GM18858 (cell line): ENCODE measurements around the gene PRKAG2.
A peak's percentile ranks its signal among the peaks of the same experiment; 100 is the strongest.

Experiments used
- ATAC-seq: cut with Tn5 transposase; IDR thresholded peaks from one replicate; pipeline ENCODE4 v1.9.1; 2021; ENCODE audit not compliant: unreplicated experiment

PRKAG2 gene

DNA sequence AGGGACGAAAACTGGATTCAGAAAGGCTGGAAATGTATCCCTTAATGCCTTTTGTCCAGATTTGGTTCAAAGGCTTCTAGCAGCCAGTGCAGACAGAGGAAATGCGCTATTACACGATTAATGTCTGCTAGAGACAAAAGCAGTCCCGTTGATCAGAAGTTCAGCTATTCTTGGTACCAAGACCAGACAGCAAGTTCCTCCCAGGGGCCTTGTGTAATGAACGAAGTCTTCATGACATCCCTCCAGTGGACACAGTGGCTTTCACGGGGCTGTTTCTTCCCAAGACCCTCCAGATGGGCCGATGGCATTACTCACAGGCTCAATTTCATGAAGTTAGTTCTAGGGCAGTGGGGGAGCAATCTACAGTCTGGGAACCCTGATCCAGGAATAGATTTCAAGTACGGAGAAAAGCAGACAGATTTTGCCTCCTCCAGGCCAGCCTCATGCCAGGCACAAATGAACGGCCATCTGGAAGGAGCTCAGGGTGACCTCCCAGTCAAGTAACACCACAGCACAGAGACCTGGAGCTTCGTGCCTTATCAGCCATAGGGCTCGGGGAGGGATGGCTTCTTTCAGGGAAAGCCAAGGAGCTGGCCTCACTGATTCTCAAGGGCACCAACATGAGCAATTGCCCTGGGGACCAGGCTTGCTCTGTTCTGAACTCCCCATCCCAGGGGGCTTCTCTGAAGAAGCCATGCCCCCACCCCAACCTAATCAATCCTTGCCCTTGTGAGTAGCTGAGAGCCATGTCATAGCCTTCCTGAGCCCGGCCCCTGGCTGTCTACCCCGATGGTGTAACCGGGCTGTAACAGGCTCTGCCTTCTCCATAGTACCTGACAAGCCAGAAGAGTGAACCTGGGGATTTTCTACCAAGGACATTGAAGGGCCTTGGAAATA, 101.1 kb downstream of the PRKAG2 start:
- no peak for ATAC-seq

DNA sequence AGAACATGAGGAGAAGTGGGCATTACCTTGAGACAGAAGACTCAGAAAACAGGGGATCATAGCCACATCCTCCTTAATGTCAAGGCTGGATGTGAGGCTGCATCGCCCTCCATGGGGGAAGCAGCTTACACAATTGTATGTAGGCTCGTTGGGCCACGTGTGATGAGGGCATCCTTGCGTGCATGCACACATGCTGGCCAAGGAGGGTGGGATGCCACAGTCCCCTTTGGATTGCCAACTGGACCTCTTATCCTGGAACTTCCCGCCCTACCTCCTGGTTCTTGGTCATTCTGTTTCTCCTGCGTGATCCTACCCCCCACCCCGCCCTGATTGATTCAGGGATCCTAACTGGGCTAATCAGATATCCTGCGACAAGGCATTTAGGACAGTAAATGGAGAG, 102.0 kb downstream of the PRKAG2 start:
- no peak for ATAC-seq

DNA sequence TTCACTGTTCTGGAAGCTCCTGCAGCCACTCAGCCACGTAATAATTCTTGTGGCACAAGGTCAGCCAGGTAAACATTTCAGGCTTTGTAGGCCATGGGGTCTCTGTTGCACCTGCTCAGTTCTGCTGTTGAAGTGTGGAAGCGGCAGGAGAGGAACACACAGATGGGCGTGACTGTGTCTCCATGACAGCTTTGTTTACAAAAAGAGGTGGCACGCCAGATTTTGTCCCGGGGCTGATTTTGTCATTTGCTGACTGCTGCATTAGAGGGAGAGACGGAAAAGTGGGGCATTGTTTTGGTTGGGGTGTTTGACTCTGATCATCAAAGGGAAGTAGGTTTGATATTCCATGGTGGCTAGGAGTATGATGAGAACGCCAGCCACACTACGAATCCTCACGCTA, 103.1 kb downstream of the PRKAG2 start:
- no peak for ATAC-seq

DNA sequence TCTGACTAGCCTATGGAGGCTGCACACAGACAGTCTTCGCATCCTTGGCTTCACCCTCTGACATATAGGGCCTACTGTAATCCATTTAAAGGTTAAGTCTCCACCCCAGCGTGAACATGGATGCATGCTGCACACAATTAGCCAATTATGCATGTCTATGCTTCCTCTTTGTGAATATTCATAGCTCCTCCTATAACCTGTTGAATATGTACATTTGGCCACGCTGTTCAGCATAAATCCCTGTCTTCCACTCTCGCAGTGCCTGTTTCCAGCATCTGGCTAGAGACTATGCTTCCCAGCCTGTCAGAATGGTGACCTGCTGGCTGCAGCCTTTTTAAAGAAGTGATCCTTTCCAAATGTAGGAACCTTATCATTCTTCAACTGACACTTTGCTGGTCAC, 106.7 kb downstream of the PRKAG2 start:
- no peak for ATAC-seq

DNA sequence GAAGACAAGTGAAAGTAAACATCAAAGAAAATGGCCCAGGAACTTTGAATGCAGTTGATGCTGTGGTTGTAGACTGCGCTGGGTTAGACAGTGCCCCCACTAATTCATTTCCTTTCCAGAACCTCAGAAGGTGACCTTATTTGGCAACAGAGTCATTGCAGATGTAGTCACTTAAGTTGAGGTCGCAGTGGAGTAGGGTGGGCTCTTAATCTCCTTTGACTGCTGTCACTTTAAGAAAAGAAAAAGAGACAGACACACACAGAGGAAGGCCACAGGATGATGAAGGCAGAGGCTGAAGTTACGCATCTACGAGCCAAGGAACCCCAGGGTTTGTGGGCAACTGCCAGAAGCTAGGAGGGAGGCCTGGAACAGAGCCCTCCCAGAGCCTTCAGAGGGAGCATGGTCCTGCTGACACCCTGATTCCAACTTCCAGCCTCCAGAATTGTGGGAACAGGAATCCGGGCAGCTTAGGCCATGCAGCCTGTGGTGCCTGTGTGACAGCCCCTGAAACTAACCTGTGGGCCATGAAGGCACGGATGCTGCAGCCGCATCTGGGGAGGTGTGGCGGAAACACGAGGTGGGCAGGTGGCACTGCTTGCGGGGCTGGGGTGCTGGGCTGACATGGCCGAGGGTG, 107.6 kb downstream of the PRKAG2 start:
- peak; percentile 76 for ATAC-seq

DNA sequence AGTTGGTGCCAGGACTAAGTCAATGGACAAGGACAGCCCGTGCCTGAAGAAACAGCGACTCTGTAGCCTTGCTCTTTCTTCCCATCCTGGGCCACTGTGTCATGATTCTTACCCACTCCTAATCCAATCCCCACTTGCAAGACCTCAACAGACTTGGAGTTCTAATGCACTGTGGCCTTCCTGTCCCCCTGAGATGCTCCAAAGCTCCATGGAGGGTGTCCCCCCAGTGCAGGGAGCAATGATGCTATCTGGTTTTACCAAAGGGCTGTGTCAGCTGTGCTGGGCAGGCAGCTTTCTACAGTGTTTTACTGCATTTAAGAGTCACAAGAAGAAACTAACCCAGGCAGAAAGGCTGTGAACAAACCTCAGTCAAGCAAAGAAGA, 108.1 kb downstream of the PRKAG2 start:
- ATAC-seq: no peak

DNA sequence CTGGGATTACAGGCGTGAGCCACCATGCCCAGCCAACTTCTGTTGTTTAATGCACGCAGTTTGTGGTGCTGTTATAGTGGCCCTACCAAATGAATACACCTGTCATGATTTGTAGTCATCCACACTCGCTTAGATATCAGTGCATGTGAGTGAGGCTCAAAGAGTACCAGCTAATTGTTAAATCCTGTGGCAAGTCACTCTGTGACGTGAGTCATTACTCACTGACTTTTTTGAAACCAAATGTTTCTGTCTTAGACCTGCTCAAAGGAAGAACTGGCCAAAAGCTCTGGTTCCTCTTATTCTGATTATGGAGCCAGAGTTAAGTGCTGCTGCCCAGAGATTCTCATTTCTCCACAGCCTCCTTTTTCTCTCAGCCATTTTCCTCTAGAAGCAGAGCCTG, 109.4 kb downstream of the PRKAG2 start:
- no peak for ATAC-seq

DNA sequence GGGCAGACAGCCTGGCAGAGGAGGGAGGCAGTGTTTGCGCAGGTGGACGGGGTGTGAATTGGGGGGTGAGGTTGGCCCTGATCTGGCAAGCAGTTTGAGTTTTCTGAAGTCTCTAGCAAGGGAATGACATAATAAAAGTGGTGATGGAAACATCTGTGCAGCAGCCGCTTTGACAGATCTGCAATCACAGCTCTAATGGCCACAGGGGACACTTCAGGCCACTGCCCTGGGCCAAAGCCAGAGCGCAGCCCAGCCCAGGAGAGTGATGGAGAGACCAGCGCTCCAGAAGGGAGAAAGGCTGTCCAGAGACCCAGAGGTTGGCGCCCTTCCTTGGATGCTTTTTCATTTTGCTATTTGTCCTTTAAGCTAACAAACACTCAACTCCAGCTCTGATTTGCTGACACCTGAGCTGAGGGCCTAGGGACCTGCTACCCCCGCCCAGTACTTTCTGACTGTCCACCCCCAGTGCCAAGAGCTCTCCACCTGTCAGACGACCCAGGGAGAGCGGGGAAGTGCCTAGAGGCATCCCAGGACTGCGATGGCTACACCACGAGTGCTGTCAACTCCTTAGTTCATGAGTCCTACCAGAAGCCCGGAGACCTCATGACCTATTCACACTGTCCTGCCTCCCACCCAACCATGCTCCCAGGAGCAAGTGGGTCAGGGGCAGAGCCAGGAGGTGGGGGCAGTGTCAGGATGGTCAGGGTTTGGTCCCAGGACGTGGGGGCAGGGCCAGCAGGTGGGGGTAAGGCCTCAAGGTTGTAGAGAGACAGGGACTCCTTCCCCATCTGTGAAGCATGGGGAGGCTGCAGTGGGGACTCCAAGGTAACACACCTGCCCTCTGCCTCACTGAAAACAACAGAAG, 112.6 kb downstream of the PRKAG2 start:
- ATAC-seq: no peak

DNA sequence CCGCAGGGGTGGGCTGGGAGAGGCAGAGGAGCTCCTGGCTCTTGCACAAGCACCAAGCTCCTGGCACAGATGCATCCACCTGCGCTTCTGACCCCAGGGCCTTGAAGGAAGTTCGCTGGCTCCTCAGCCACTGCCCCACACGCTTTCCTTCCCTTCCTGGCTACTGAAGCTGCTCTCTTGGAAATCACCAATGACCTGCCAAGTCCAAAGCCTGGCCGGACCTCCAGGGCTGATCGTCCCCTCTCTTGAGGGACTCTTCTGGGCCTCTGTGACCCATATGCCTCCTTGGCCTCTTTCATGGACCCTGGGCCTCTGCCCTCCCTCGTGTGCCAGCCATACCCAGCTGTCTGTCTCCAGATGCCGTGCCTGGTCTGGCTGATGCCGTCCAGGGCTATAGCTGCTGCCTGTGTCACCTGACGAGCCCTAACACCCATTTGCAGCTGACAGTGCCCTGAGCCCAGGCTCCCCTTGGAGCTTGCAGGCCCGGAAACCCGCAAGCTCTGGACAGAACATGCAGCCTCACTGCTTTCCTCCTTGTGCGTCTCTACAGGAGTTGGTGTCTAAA, 113.4 kb downstream of the PRKAG2 start:
- ATAC-seq: no peak

DNA sequence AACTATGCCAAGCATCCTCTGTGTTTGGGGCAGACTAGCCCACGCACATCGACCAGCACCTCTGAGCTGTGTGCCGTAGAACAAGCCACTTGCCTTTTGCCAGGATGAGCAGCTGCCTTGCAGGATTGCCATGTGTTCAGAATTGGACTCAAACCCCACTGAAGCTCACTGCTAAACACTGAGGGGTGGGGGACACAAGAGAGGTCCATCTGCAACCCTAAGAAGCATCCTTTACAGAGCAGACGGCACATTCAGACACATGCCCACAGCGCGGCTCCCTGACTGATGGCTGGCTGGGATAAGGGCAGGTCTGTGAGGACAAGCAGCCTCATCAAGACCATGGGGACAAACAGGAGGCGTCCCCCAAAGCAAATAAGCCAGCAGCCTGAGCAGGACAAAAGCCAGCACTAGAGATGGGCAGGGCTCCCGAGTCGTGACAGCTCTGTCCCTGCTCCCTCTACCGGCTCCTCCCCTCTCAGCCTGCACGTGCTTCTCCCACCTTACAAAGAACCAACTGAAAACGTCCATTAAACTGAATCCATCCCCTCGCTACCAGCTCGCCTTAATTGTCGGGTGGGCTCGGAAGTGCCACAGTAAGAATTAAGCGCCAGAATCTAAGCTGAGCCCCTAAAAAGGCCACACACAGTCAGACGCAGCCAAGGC, 114.2 kb downstream of the PRKAG2 start:
- no peak for ATAC-seq

DNA sequence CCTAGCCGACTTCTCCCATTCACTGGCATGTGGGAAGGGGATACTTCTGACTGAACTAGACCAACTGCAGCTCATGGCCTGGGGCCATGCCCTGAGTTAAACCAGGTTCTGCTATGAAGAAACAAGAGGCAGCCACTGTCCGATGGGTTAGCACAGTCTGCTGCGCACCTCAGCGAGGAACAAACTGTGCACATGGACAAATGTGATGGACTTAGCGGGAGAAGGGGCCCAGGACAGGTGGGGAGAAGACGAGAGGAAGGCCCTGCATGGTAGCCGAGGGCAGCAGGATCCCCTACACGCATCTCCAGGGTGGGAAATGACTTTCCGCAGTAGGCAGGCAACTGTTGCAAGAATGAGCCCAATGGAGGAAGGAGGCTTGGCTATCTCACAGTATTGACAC, 115.0 kb downstream of the PRKAG2 start:
- no peak for ATAC-seq

DNA sequence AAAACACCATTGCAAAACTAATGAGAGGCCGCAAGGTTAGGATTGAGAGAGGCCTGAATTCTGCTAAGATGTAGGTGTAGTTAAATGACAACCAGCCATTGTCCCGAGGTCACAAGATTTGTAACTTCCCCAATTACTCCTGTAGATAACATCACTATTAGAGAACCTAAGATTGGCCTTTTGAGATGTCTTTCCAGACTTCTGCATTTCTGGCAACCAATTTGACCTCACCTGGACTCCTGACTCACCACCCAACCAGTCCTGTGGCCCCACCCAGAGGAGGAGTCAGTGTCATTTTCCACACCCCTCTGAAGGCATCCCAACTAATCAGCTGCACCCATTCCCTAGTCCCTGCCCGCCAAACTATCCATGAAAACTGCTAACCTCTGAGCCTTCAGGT, 115.7 kb downstream of the PRKAG2 start:
- no peak for ATAC-seq

DNA sequence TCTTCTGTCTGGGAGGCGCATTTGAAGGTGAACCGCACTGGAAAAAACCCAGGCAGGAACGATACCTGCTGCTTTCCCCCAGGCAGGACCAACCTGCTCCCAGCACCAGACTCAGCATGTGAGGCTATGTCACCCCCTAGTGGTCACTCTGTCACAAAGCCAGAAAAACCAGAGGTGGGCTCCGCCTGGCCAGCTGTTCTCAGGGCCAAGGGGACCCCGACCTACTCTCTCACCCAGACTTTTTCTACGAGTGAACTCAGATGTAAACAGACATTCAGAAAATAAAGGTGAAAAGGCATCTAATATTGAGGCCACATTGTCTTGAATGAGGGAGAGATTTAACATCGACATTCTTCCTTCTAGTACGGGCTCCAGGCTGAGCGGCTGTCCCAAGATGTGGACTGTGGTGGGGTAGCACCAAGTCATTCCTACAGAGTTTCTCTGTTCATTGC, 117.3 kb downstream of the PRKAG2 start:
- no peak for ATAC-seq

DNA sequence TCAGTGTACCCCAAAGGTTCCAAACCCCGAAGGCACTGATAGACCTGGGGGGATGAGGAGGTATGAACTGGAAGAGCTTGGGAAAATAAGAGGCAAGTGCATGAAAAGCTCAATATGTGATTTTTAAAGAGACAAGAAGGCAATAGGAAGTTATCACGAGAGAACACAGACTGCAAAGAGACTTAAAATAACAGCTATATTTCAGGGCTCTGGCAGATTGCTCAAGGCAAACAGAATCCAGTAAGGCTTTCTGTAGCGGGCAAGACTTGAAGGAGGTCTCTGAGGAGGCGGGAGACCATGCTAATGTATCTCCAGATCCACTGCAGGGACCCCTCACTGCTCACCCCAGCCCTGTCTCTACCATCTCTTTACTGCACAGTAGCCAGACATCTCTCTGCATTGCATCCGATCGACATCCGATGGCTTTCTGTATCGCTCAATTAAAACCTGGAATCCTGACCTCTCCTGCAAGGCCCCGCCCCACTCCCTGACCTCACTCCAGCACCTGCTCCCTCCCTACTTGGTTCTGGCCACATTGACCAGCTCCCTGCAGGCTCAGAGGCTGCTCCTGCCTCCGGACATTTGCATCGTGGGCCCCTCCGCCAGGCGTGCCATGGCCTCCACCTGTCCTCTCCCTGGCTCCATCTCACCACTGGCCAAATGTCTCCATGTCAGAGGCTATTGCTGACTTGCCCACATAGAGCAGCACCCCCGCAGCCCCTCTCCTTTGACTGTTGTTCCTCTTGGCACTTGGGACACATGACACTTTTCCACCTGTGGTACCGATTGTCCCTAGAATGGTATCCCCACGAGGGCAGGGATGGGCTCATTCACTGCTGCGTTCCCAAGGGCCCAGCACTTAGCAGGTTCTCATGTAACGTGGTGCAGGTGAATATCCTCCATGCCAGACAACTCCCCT, 118.0 kb downstream of the PRKAG2 start:
- ATAC-seq: no peak

DNA sequence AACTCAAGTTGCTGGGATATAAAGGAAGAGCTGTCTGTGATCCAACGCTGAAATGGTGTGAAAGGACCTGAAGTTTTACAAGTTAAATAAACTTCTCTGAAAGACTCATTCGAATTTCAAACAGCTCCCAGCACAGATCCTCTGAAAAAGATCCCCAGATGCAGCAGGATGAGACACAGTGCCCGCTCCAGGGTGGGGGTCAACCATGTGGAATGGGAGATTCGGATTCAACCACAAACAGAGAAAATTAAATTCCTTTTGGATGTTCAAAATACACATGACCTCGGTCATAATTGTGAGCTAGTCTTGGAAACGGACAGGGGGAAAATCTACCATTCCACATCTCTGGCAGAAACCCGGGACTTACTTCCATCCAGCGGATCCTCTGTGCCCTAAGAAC, 119.6 kb downstream of the PRKAG2 start:
- no peak for ATAC-seq

DNA sequence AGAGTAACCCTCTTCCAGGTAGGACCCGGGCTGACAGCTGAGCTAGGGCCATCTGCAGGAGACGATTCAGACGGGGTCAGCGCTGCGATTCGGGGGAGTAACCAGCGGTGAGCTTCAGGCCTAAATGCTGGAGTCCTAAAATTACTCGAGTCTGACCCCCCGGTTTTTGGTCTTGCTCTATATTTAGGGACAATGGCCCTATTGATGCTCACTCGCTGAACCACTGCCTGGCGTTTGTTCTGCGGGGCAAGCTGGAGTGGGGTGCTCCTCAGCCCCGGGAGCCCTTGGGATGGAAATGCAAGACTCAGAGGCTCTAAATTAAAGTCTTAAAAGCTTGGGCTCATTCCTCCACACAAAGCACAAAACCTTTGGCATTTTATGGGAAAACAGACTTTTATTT, 120.0 kb downstream of the PRKAG2 start:
- no peak for ATAC-seq

DNA sequence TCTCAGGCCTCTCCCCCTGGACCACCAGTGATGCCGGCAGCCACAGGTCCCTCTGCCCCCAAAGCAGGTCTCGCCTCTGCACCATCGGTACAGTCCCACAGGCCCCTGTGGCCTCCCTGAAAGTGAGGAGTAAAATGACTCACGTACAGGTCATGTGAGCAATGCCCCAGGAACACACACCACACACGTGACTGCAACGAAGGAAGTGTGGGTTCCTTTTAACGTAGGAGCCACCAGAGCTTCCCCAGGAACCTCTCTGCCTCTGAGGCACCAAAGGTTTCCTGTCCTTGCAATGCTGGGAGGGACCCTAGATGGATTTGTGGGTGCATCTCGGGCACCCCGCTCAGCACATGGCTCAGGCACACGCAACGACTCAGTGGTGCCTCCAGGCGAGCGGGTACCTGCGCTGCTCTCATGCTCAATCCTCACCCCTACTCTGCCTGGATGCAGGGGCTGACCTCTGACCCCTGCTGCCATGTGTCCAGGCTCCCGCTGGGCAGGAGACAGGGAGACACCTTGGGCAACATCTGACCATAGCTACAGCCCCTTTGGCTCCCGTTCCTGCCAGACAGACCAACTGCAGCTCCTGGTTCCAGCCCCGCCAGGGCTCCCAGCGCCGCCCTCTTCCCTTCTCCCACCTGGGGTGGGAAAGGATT, 120.7 kb downstream of the PRKAG2 start:
- ATAC-seq: peak; percentile 57

DNA sequence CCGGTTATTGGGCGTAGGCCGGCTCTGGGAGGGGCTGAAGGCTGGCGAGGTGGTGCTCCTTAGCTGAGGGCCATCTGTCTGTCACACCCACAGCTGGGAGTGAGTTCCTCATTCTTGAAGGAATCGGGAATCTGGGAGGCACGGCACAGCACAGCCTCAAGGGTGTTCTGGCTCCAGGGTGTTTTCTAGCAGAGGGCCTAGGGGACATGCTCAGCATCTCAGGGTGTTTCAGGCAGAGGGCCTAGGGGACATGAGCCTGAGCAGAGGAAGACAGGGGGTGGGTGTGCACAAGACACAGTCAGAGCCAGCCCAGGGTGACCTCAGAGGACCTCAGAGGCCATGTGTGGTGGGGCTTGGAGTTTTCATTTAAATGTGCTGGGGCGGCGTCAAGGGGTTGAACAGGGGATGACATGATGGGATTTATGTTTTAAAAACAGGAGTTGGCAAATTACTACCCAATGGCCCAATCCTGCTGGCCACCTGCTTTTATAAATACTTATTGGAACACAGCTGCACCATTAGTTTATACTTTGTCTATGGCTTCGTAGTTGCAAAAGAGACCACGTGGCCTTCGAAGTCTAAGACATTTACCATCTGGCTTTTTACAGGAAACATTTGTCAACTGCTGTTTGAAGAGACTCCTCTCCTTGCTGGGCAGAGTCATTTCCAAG, 121.6 kb downstream of the PRKAG2 start:
- no peak for ATAC-seq

DNA sequence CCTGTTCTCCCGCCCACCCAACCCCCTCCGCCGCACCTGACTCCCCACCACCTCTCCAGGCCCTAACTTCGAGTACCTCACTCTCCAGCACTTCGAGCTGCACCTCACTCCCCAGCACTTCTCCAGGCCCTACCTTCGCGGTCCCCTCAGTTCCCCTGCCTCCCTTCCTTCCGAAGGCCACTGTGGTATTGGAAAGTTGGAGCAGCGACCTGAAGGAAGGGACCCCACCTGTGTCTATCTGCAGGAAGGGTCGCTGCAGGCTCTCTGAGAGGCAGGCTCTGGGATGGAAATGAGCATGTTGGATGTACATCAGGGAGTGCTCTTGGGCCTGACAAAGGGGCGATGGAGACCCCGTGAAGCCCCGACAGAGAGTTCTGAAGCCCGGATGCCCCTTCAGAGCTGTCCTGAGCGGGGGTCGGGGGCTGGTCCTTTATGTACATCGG, 122.2 kb downstream of the PRKAG2 start:
- no peak for ATAC-seq
